HUES6 (cell line): ENCODE results near the gene ARRDC3.
A peak's percentile ranks its signal among the peaks of the same experiment; 100 is the strongest.

Source experiments
- H3K27ac ChIP-seq: 2 replicates; pipeline ENCODE4 v1.7.0; 2013; ENCODE audit warnings: low read depth, mild to moderate bottlenecking, low read length, inconsistent platforms
- H3K27me3 ChIP-seq: 2 replicates; pipeline ENCODE4 v1.6.1; 2013; ENCODE audit warnings: low read length; ENCODE audit not compliant: control insufficient read depth, insufficient read depth
- H3K36me3 ChIP-seq: 2 replicates; pipeline ENCODE4 v1.6.1; 2013; ENCODE audit warnings: low read length; ENCODE audit not compliant: control insufficient read depth, insufficient read depth
- H3K4me1 ChIP-seq: 2 replicates; pipeline ENCODE4 v1.6.1; 2013; ENCODE audit warnings: low read length; ENCODE audit not compliant: control insufficient read depth, insufficient read depth
- H3K4me3 ChIP-seq: 2 replicates; pipeline ENCODE4 v1.5.1; 2013; ENCODE audit warnings: low read depth, low read length
- H3K9ac ChIP-seq: one replicate; pipeline ENCODE4 v1.6.1; 2013; ENCODE audit warnings: mild to moderate bottlenecking, low read length
- H3K9me3 ChIP-seq: 2 replicates; pipeline ENCODE4 v1.6.1; 2013; ENCODE audit warnings: low read depth, low read length; ENCODE audit not compliant: control insufficient read depth, insufficient read depth

The ARRDC3 gene

DNA sequence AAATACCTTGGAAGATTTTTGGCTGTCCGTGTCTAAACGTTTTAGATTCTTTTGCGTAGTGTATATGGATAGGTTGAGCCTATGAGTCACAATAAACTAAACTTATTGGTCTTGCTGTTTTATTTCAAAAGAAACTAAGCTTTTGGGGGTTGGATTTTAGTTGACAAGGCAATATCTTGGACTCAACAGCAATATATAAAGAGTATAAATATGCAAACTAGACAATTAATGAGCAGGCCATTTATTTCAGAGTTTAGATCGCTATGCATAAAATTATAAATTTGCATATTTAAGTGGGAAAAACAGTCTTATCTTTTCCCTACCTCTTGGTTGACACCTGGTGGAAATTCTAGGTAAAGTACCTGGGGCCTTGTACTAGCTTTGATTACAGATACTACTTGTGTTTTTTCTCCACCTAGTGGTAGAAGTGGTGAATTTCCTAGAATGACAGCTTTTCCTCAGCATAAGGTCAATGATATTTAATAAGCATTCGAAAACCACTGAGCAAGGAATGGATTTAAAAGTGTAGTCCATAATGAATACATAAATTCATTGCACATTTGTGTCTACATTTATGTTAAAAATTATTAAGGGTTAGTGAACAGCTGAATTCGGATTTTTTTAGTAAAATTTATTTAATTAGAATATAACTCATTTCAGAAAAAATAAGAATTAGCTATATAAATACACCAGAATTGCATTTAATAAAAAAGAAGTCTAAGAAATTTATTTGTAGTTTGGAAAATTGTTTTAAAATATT lies 1.7 kb upstream of the ARRDC3 start:
- Histone ChIP-seq H3K9me3 (peaks cover 3% of the 10 kb centered on the region; the same call in 1 of the 2 replicates), H3K4me1 (peaks cover 10% of the 10 kb centered on the region), H3K9ac (no peak overlapping the region), H3K27me3 (no peaks in the 10 kb centered on the region), H3K4me3 (peak overlapping the region; percentile 86), H3K36me3 (no peaks in the 10 kb centered on the region), H3K27ac (peak overlapping the region; percentile 91)

DNA sequence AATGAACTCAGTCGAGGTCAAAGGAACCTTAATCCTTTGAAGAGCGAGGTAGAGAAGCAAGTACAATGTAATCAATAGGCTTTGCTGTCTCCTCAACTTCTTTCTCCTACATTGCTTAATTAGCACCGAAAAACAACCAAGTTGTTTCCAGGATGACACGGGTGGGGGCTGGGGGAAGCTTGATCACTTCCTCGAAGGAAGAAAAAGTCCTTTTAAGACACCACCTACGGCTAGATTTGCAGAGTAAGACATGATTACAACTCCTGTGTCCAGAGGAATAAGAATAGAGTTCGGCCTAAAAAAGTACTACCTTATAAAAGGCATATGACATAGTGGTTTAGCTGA lies 811 bp upstream of the ARRDC3 start:
- Histone ChIP-seq H3K9ac (peak overlapping the region; percentile 87), H3K4me3 (peak overlapping the region; percentile 86), H3K9me3 (peaks cover 3% of the 10 kb centered on the region; the same call in 1 of the 2 replicates), H3K4me1 (peaks cover 10% of the 10 kb centered on the region), H3K27ac (peak overlapping the region; percentile 91), H3K36me3 (no peaks in the 10 kb centered on the region), H3K27me3 (no peaks in the 10 kb centered on the region)

DNA sequence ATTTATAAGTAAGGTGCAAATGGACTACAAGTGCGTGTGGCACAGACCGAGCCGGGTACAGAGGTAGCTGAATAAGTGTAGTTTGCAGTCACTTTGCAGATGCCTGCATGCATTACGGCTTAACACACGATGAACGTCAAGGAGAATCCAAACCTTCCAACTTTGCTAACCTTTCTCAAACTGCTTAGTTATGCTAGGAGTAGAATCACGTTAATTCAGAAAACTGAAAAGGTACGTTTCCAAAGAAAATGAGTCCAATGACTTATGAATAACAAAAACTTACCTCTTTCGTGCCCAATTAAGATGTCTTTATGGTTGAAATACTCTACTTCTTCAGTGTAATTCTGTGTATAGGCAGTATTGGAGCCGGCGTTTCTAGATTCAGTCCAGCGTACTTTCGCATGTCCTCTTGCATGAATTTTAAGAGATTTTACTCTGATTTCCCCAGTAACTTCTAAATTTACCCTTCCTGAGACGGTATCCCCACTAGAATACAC lies 539 bp downstream of the ARRDC3 start:
- Histone ChIP-seq H3K9ac (peak overlapping the region; percentile 83), H3K27me3 (no peaks in the 10 kb centered on the region), H3K9me3 (no peaks in the 10 kb centered on the region), H3K4me1 (peaks cover 10% of the 10 kb centered on the region), H3K36me3 (peaks cover 6% of the 10 kb centered on the region), H3K27ac (peak overlapping the region; percentile 91; the same call in 1 of the 2 replicates), H3K4me3 (peak overlapping the region; percentile 86)

DNA sequence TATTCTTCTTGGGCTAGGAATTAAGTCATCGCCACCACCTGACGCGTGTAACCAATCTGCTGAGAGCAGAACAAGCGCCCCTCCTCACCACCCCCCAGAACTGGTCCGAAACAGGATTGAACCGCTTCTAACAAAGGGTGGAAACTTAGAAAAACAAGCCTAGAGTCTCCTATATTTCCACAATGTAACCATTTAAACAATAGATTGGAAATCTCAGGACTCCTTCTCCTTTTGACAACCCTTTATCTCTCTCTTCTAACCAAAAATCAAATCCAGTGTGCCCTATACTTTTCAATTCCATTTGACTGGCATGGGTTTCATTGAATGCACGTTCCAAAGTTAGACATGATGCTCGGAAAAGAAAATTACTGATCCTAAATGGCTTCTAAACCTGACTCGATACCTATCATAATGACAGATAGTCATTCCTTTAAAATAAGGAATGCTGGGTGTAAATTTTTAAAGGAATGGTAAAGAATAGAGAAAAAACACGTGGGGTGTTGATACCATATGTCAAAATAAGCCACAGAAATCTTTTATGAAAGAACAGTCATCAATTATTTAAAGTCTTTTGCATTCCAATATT lies 1.2 kb downstream of the ARRDC3 start:
- Histone ChIP-seq H3K27ac (peak overlapping the region; percentile 91), H3K27me3 (no peaks in the 10 kb centered on the region), H3K9ac (peak overlapping the region; percentile 83), H3K4me3 (peak overlapping the region; percentile 86), H3K36me3 (peaks cover 8% of the 10 kb centered on the region), H3K9me3 (no peaks in the 10 kb centered on the region), H3K4me1 (peaks cover 10% of the 10 kb centered on the region)

DNA sequence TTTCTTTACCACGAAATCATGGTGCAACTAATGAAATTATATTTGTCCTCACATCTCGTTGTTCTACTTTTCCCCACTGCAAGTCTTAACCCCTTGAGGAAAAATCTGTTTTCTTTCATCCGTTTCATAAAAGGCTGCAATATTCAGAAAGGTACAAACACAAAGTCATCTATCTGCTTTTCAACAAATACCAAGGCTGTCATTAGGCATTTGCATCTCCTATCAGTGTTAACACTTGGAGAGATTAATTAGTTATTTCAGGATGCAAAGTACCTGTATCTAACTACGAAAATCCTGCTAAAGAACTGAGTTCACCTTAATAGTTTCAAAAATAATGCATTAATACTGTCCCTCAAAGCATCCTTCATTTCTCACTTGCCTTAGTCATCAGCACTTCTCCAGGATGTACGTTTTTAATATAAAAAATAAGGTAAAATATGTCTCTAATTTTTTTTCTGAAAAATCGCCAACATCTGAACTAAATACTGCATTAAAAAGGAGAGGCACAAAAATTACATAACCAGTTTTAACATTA lies 1.8 kb downstream of the ARRDC3 start:
- H3K27me3 ChIP-seq, result no peaks in the 10 kb centered on the region
- peak overlapping the region; percentile 91; the same call in 1 of the 2 replicates for H3K27ac ChIP-seq
- H3K36me3 ChIP-seq, result peaks cover 14% of the 10 kb centered on the region

DNA sequence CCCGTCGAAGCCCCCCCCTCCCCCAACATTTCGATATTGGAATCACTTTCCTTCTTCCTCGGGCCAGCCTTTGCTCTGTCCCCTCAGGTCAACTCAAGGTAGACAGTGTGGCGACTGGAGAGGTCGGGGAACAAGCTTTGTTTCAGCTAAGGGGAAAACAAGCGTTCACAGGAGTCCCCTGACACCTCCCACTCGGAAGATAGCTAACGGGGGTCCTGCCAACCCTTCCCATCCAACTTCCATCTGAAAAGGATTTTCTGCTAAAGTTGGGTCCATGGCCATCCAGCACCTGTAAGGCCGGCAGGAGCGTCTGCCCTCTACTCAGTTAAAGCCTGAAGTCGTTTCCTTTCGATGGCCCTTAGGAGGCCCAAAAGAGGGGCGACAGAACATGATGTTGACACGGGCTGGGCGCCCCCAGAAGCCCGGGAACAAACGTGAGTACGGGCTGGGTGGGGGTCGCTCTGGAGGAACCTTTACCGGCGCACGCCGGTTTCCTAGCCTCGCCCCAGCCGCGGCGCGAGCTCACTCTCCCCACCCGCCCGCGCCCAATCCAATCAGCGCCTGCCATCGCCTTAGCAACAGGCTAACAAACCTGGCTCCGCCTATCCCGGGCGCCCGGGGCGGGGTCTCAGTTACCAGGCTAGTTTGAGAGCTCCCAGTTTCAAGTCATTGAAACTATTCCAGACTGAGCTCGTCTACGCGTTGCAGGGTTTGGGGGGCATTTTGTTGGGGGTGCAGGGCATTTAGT lies 2.5 kb downstream of the ARRDC3 start:
- H3K9ac ChIP-seq, result peak overlapping the region; percentile 96
- peaks cover 20% of the 10 kb centered on the region for H3K36me3 ChIP-seq
- H3K27ac ChIP-seq, result peak overlapping the region; percentile 91
- no peaks in the 10 kb centered on the region for H3K9me3 ChIP-seq
- H3K4me1 ChIP-seq, result peaks cover 10% of the 10 kb centered on the region
- no peaks in the 10 kb centered on the region for H3K27me3 ChIP-seq
- H3K4me3 ChIP-seq, result peak overlapping the region; percentile 86

More for the DNA sequence above, 1.8 kb downstream of the ARRDC3 start:
- peak overlapping the region; percentile 86 for H3K4me3 ChIP-seq
- peak overlapping the region; percentile 83 for H3K9ac ChIP-seq
- peaks cover 10% of the 10 kb centered on the region for H3K4me1 ChIP-seq
- H3K9me3 ChIP-seq, result no peaks in the 10 kb centered on the region

DNA sequence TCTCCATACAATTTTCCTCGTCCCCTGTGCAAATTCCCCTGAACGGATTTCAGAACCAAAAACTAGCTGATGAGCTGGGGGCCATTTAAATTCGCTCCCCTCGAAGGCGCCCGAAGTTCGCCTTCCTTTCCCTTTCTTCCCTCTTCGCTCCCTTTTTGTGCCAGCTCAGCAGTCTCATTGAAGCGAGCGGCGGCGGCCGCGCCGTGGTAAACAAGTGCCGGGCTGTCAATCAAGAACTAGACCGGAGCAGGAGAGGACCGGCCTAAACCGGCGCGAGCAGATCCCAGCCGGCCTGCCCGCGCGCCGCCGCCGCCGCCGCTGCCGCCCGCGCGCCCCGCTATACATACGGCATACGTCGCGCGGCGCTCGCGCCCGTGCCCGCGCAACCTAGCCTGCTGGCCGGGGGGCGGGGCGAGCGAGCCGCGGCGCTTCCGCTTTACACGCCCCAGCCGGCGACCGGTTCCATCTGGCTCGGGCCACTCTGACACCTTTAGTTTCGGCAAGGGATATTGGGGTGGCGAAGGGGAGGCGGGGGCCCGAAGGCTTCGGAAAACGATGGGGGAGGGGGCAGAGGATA lies 3.1 kb downstream of the ARRDC3 start:
- Histone ChIP-seq H3K4me1 (peaks cover 10% of the 10 kb centered on the region), H3K9ac (peak overlapping the region; percentile 96), H3K4me3 (peak overlapping the region; percentile 86), H3K27me3 (no peaks in the 10 kb centered on the region), H3K36me3 (peaks cover 27% of the 10 kb centered on the region), H3K27ac (peak overlapping the region; percentile 92), H3K9me3 (no peaks in the 10 kb centered on the region)

DNA sequence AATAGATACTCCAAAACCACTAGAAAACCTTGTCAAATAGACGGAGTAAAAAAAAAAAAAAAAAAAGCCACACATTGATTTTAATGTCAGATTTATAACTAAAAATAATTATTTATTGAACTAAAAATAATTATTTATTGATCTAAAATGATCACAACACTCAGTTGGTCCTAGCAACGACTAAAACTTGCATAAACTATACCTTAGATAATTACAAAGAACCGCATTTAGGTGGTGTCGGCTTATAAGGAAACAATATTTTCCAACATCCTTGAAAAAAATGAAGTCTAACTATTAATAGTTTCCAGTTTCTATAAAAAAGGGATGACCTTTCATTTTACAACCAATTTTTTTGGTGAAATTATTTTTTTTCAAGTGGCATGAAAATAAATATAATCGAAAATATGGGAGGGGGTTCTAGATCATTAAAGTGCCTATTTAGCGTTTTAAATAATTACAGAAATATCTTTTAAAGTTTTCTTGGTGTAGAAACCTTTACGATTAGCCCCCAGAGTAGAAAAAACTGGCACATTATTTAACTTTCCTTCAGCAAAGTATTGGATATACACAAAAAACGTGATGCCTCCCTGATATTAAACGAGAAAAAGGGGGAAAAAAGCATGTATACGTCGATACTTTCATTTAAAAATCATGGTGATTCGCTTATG lies 3.7 kb downstream of the ARRDC3 start:
- no peaks in the 10 kb centered on the region for H3K9me3 ChIP-seq
- peak overlapping the region; percentile 93 for H3K9ac ChIP-seq
- H3K27ac ChIP-seq, result peak overlapping the region; percentile 92
- H3K36me3 ChIP-seq, result peaks cover 33% of the 10 kb centered on the region
- H3K27me3 ChIP-seq, result no peaks in the 10 kb centered on the region
- H3K4me1 ChIP-seq, result peaks cover 6% of the 10 kb centered on the region
- peak overlapping the region; percentile 77 for H3K4me3 ChIP-seq

DNA sequence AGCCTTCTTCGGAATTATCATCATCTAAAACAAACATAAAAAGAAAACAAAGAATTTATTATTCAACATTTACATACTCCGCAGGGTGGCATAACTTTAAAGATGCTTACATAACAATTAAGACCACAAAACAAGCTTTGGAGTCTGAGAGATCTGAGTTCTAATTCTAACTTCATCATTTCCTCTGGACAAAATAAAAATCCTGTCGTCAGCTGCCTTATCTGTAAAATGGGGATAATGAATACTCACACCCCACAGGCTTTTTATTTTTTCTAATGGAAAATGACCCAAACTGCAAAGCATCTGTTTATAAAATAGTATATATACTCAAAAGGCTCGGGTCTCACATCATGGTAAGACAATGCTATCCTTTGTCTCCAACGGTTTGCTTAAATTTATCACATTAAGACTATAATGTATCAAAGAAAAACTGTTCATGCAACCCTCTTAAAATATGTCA lies 4.3 kb downstream of the ARRDC3 start:
- H3K36me3 ChIP-seq, result peaks cover 39% of the 10 kb centered on the region
- no peak overlapping the region for H3K9ac ChIP-seq
- H3K4me1 ChIP-seq, result no peaks in the 10 kb centered on the region; the same call in 1 of the 2 replicates
- H3K9me3 ChIP-seq, result no peaks in the 10 kb centered on the region
- H3K27me3 ChIP-seq, result no peaks in the 10 kb centered on the region
- H3K27ac ChIP-seq, result 0 out of 2 replicates have a peak overlapping the region, but pooled peaks have one; percentile 13
- H3K4me3 ChIP-seq, result peak overlapping the region; percentile 77

DNA sequence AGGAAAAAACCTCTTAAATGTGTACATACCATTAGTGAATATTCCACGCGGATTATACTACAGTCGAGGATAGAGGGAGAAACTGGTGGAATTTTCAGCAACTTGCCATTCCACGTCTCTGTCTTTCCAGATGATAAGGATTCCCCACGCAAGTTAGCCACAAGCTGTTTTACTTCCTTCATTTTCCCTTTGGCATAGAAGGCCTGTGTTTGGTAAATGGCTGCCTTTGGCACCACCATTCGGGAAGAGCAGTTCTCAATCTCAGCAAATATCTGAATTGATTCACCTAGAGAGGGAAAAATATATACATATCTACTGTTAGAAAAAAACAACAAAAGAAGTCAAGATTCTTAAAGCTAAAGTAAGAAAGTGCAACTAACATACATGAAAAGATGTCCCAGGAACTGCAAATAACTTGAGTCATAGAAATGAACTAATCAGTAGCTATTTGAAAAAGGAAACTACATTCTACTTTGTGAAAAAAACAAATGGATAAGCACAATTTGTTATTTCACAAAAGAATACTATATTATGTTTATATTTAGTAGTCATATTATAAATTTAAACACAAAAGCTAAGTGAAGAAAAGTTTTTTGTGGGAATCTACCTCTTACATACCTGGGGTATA lies 8.1 kb downstream of the ARRDC3 start:
- peaks cover 77% of the 10 kb centered on the region for H3K36me3 ChIP-seq
- H3K9me3 ChIP-seq, result no peaks in the 10 kb centered on the region
- H3K9ac ChIP-seq, result no peak overlapping the region
- H3K4me3 ChIP-seq, result no peak overlapping the region
- no peak overlapping the region for H3K27ac ChIP-seq
- H3K27me3 ChIP-seq, result no peaks in the 10 kb centered on the region
- H3K4me1 ChIP-seq, result no peaks in the 10 kb centered on the region; the same call in 1 of the 2 replicates
